Urothelium cell line (cell line): ENCODE measurements around the gene IL9R.
"Not testable (repeated sequence)": the region's sequence is repeated elsewhere in the genome, so short reads cannot be mapped to it uniquely, and the experiment has no call there.

Source experiments
- DNase-seq: peaks from one replicate; pipeline ENCODE4 v3.0.0; 2011; ENCODE audit warnings: low spot score, mixed read lengths
- FAIRE-seq: peaks from 2 replicates; lab custom pipeline; 2011; peaks lifted over from hg19 to GRCh38; lab: Jason Lieb, UNC

IL9R gene

DNA sequence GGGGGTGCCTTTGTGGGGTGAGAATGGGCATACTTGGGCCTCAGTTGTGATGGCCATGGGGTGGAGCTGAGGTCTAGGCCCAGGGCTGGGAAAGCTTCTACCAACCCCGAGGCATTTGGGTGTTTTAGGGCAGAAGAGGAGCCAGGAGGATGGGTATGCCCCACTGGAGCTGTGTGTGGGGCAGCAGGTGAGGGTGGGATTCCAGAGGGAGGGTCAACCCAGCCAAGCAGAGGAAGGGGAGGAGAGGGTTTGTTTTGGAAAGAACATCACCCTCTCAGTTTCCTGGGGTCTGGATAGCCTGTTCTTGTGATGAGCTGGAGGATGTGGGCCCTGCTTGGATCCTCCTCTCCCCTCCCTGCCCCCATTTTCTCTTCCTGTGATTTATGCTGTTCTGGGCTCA, 620 bp downstream of the IL9R start:
- FAIRE-seq (no peak), DNase-seq (no peak)

GRCh38 chrX:155998761-155999510, 1.4 kb downstream of the IL9R start:
- no peak for FAIRE-seq
- no peak for DNase-seq

- not testable (repeated sequence) for FAIRE-seq
These were observed 2.3 kb downstream of the IL9R start for GRCh38 chrX:155999751-156000150.

GRCh38 chrX:156000361-156000926, 2.9 kb downstream of the IL9R start:
- FAIRE-seq (peak; percentile 58), DNase-seq (peak; percentile 56)

More at GRCh38 chrX:155999751-156000150, 2.3 kb downstream of the IL9R start:
- DNase-seq, result not testable (repeated sequence)

DNA sequence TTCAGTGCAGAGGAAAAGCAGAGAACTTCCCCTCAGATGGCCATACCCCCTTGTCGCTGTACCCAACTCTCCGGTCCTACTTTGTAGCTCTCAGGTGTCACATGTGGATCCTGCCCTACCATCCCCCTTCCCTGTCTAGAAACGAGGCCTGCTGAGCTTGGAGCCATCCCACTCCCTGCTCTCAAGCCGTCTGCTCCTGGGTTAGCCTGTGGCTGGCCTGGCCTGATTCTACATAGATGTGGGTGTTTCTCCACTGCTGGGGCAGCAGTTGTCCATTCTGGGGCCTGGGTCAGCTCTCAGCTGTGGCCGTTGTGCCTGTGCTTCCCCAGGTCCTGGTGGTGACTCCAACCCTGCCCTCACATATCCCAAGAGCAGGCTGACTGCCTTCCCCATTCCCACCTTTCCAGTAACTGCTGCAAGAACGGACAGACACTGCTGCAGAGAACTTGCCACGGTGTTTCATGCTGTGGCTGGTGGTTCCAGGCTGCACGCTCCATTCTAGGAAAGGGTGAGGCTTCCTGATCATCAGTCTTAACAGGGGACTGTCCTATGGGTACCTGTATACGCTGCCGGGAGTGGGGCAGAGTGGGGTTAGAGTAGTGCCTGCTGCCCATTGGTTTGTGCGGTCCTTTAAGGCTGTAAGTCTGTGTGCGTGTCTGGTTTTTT, 3.6 kb downstream of the IL9R start:
- no peak for DNase-seq
- no peak for FAIRE-seq

DNA sequence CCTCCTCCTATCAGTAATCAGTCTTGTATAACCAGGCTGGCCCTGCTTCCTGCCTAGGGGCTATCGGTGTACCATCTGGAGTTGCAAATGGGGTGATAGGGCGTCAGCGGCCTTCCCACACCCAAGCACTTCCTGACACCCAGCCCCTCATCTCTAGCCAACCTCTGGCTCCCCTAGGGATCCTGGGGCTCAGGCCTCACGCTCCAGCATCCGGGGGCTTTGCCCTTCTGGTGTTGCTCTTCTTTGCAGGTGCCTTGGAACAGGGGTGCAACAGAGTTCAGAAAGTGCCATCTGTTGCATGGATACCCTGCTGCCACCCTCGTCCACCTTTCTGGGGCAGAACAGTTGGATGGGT, 4.1 kb downstream of the IL9R start:
- DNase-seq (no peak), FAIRE-seq (no peak)

GRCh38 chrX:156002507-156002906, 5.0 kb downstream of the IL9R start:
- DNase-seq, result no peak
- FAIRE-seq, result no peak

DNA sequence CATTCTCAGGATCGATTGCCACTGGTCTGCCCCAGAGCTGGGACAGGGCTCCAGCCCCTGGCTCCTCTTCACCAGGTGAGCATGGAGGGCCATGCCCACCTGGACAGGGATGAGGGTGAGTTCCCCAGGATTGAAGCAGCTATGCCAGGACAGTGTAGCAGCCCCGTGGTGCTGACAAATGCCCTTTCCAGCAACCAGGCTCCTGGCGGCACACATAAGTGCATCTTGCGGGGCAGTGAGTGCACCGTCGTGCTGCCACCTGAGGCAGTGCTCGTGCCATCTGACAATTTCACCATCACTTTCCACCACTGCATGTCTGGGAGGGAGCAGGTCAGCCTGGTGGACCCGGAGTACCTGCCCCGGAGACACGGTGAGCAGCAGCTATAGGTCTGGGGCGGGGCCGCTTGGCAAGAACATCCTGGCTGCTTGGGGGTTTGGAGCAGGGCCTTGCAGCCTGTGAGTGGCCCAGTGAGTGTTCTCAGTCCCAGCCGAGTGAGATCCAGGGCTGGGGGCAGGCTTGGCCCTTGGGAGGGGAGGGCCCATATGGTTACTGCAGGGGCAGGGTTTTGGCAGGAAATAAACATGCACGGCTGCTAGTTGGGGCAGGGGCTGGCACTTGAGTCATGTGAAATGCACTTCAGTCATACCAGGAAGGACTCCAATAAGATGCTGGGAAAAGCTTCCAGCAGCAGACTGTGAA, 6.1 kb downstream of the IL9R start:
- no peak for DNase-seq
- no peak for FAIRE-seq

- FAIRE-seq (no peak), DNase-seq (no peak)
These were observed 6.8 kb downstream of the IL9R start for GRCh38 chrX:156004256-156004655.

DNA sequence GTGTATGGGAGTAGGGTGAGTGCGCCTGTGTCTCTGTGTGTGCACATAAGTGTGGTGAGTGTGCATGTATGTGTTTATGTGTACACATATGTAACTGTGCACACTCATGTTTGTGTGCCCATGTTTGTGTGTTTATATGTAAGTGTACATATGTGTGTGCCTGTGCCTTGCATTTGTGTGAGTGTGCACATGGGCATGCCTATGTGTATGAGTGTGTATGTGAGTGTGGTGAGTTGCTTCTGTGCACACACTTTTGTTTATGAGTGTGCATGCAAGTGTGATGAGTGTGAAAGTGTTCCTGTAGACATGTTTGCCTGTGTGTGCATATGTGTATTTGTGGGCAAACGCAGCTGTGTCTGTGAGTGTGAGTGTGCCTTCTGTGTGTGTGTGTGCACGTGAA, 7.2 kb downstream of the IL9R start:
- peak; percentile 17 for FAIRE-seq
- no peak for DNase-seq

DNA sequence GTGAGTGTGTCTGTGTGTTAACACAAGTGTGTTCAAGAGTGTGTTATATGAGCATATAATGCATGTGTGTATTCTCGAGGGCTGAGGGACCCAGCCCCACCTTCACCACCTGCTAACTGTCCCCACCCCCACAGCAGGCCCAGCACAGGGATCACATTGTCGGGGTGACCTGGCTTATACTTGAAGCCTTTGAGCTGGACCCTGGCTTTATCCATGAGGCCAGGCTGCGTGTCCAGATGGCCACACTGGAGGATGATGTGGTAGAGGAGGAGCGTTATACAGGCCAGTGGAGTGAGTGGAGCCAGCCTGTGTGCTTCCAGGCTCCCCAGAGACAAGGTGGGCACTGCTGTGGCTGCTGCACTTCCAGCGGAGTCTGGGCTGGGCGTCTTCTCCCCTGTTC, 7.6 kb downstream of the IL9R start:
- no peak for DNase-seq
- FAIRE-seq, result no peak

DNA sequence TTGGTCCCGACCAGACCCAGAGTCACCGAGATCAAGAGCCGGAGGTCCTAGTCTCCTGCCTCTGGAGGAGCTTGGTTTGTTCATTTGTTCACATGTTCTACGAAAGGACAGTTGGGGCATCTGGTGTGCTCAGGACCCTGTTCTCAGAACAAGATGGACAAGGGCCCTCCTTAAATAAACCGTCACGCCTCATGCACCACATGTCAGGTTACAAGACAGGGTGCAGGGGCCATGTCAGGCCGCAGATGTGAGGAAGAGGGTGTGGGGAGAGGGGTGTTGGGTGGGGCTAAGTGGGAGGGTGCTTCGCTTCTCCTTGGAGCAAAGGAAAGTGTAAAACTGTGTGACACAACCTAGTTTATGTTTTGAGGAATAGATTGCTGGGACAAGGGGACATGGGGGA, 9.0 kb downstream of the IL9R start:
- DNase-seq, FAIRE-seq: not testable (repeated sequence)

GRCh38 chrX:156008379-156008778, 10.9 kb downstream of the IL9R start:
- not testable (repeated sequence) for FAIRE-seq, DNase-seq

- DNase-seq, result no peak
- FAIRE-seq, result peak; percentile 100
These were observed 11.4 kb downstream of the IL9R start for GRCh38 chrX:156008915-156009314.

GRCh38 chrX:156009691-156010090, 12.2 kb downstream of the IL9R start:
- FAIRE-seq, result peak; percentile 20
- not testable (repeated sequence) for DNase-seq

DNA sequence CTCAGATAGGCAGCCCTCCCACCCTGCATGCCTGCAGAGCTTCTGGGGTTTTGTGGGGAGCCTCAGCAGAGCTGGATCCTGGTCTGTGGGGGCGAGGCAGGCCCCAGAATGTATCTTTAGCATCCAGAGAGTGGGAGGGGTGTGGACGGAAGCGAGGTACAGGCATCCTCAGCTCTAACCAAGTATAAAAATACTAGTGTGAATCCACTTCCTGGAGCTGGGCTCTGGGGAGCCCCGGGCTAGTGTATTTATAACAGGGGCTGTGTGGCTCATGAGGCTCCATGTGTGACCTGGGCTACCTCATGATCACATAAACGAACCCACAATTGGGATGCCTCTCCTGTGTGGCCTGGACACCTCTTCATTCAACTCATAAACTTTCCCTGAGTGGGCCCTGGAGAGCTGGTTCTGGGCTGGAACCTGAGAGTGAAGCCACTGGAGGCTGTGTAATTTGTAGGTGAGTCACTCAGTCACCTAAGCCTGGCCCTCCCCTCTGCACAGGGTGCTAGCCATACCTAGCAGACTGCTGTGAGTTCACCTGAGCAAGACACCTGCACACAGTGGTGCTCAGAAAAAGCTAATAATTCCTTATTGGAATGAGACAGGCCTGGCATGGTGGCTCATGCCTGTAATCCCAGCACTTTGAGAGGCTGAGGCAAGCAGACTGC, 15.9 kb downstream of the IL9R start:
- DNase-seq, FAIRE-seq: not testable (repeated sequence)

DNA sequence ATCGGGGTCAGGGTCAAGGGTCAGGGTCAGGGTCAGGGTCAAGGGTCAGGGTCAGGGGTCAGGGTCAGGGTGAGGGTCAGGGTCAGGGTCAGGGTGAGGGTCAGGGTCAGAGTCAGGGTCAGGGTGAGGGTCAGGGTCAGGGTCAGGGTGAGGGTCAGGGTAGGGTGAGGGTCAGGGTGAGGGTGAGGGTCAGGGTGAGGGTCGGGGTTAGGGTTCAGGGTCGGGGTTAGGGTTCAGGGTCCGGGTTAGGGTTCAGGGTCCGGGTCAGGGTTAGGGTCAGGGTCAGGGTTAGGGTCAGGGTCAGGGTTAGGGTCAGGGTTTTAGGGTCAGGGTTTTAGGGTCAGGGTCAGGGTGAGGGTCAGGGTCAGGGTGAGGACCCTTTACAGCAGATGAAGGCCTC, 22.4 kb downstream of the IL9R start:
- FAIRE-seq, result peak; percentile 13
- not testable (repeated sequence) for DNase-seq

DNA sequence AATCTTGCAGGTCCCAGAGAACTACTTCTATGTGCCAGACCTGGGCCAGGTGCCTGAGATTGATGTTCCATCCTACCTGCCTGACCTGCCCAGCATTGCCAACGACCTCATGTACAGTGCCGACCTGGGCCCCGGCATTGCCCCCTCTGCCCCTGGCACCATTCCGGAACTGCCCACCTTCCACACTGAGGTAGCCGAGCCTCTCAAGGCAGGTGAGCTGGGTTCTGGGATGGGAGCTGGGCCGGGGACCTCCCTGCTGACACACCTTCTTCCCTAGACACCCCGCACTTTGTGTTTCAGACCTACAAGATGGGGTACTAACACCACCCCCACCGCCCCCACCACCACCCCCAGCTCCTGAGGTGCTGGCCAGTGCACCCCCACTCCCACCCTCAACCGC, 25.5 kb downstream of the IL9R start:
- not testable (repeated sequence) for DNase-seq, FAIRE-seq

- not testable (repeated sequence) for FAIRE-seq, DNase-seq
These were observed 27.5 kb downstream of the IL9R start for GRCh38 chrX:156024949-156025492.

DNA sequence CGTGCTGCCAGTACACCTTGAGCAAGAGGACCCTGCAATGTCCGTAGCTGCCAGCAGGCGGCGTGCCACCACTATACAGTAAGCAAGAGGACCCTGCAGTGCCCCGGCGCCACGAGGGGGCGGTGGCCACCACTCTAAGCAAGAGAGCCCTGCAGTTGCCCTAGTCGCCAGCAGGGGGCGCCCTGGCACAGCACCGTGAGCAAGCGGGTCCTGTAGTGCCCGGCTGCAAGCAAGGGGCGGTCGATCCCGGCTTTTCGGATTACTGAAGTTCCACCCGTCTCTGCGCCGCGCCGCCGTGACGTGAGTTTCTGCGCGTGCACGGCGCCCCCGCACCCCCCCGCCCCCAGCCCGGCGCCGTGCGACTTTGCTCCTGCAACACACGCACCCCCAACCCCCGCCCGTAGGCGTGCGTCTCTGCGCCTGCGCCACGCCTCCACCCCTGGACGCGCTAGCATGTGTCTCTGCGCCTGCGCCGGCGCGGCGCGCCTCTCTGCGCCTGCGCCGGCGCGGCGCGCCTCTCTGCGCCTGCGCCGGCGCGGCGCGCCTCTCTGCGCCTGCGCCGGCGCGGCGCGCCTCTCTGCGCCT, 31.2 kb downstream of the IL9R start:
- not testable (repeated sequence) for DNase-seq, FAIRE-seq
